Neuron (in vitro differentiated cells): ENCODE measurements around the gene OTOL1.

Experiments used
- H2AFZ ChIP-seq: one replicate; pipeline ENCODE4 v1.6.1; 2013; ENCODE audit warnings: low read depth, mild to moderate bottlenecking, inconsistent platforms, low read length, moderate library complexity
- H3K27me3 ChIP-seq: one replicate; pipeline ENCODE4 v1.6.1; 2013; ENCODE audit warnings: low read length; ENCODE audit not compliant: insufficient read depth
- H3K36me3 ChIP-seq: one replicate; pipeline ENCODE4 v1.6.1; 2013; ENCODE audit warnings: low read length; ENCODE audit not compliant: insufficient read depth
- H3K4me1 ChIP-seq: one replicate; pipeline ENCODE4 v1.6.1; 2013; ENCODE audit warnings: low read length; ENCODE audit not compliant: insufficient read depth
- H3K4me3 ChIP-seq: 2 replicates; pipeline ENCODE4 v1.5.1; 2013; ENCODE audit warnings: mild to moderate bottlenecking, low read length, moderate library complexity
- H3K9me3 ChIP-seq: one replicate; pipeline ENCODE4 v1.6.1; 2013; ENCODE audit warnings: low read length

Gene OTOL1

GRCh38 chr3:161550491-161551195 lies 54.0 kb downstream of the OTOL1 start:
- Histone ChIP-seq H3K4me3 (no peak overlapping the region), H3K36me3 (no peaks in the 10 kb centered on the region), H3K4me1 (peaks cover 26% of the 10 kb centered on the region), H3K9me3 (no peaks in the 10 kb centered on the region), H2AFZ (no peak overlapping the region), H3K27me3 (no peaks in the 10 kb centered on the region)

GRCh38 chr3:161551697-161552096 lies 55.1 kb downstream of the OTOL1 start:
- Histone ChIP-seq H3K4me1 (peaks cover 37% of the 10 kb centered on the region), H3K4me3 (no peak overlapping the region), H2AFZ (no peak overlapping the region), H3K36me3 (no peaks in the 10 kb centered on the region), H3K27me3 (no peaks in the 10 kb centered on the region), H3K9me3 (no peaks in the 10 kb centered on the region)

GRCh38 chr3:161552984-161553560 lies 56.5 kb downstream of the OTOL1 start:
- Histone ChIP-seq H3K4me3 (no peak overlapping the region), H3K27me3 (no peaks in the 10 kb centered on the region), H3K9me3 (no peaks in the 10 kb centered on the region), H3K36me3 (no peaks in the 10 kb centered on the region), H3K4me1 (peaks cover 51% of the 10 kb centered on the region), H2AFZ (no peak overlapping the region)
